DOHH2 (cell line): Measurements from ENCODE around the gene GRIA3.

Experiments used
- CTCF ChIP-seq: fragments of 200-600 bp; sonication (generic); IDR thresholded peaks from one replicate; pipeline ENCODE4 v1.5.1; 2014; ENCODE audit warnings: antibody characterized with exemption, mild to moderate bottlenecking, low read depth, low read length; ENCODE audit not compliant: poor library complexity, severe bottlenecking
- EZH2phosphoT487 ChIP-seq: fragments of 200-600 bp; sonication (generic); IDR thresholded peaks from 2 replicates; pipeline ENCODE4 v1.6.1; 2017; ENCODE audit warnings: borderline replicate concordance, mild to moderate bottlenecking, antibody characterized with exemption, low read length, moderate library complexity, mixed read lengths

GRCh38 chrX:123303429-123303828 lies 119.4 kb downstream of the GRIA3 start:
- no peak for TF ChIP-seq CTCF
- no peak for TF ChIP-seq EZH2phosphoT487
